Activated CD8-positive, alpha-beta T cell treated with anti-CD3 and anti-CD28 coated beads, Interleukin-2, amount 10 ng/mL, durations not matched to agents 7 days and 5 days (primary cell): ENCODE measurements around the gene OR5T3. TPM values are rescaled to one million over a fixed set of nuclear protein-coding genes. Genes with fewer than 3 reads are reported as not detected.
"Not testable (repeated sequence)": the region's sequence is repeated elsewhere in the genome, so short reads cannot be mapped to it uniquely, and the experiment has no call there.

ENCODE experiments used
- ATAC-seq: fragments of 150-1000 bp; cut with Tn5 transposase; one replicate; pipeline ENCODE4 v1.10.0; 2021; ENCODE audit warnings: moderate library complexity
- CTCF ChIA-PET: fragments of 350-600 bp; sonication (Branson Sonifier 250); formaldehyde crosslinking; loops from one replicate; lab custom pipeline; 2021; ENCODE audit warnings: antibody characterized with exemption; lab: Charles Lee
- POLR2A ChIA-PET: fragments of 350-600 bp; sonication (Branson Sonifier 250); formaldehyde crosslinking; loops from one replicate; lab custom pipeline; 2021; ENCODE audit warnings: antibody characterized with exemption; lab: Charles Lee
- DNase-seq: peaks from one replicate; pipeline ENCODE4 v3.0.0-alpha.2; 2020
- H3K27ac Mint-ChIP-seq: one replicate; pipeline ENCODE4 v1.8.0; 2021; ENCODE audit warnings: mild to moderate bottlenecking, mixed read lengths
- H3K27me3 Mint-ChIP-seq: one replicate; pipeline ENCODE4 v1.8.0; 2021; ENCODE audit warnings: low read depth, mixed read lengths
- H3K36me3 Mint-ChIP-seq: one replicate; pipeline ENCODE4 v1.8.0; 2021; ENCODE audit warnings: low read depth, mixed read lengths
- H3K4me1 Mint-ChIP-seq: one replicate; pipeline ENCODE4 v1.8.0; 2021; ENCODE audit warnings: low read depth, mixed read lengths
- H3K4me3 Mint-ChIP-seq: one replicate; pipeline ENCODE4 v1.8.0; 2021; ENCODE audit warnings: mild to moderate bottlenecking, mixed read lengths
- H3K9me3 Mint-ChIP-seq: one replicate; pipeline ENCODE4 v1.8.0; 2022; ENCODE audit warnings: mixed read lengths; ENCODE audit not compliant: insufficient read depth
- total RNA-seq, 2 experiments: library from RNA; stranded (reverse); gene quantifications; one replicate each; pipeline ENCODE4 v1.2.3, GENCODE V29; 2021

OR5T3 gene
- not detected for total RNA-seq

GRCh38 chr11:56251954-56252353, at the start of gene OR5T3:
Gene OR5T3 (plus strand): TSS chr11:56252254. CDS start chr11:56252254, 0 bp downstream.
- ChIA-PET POLR2A (no interaction called here), CTCF (no interaction called here)
- DNase-seq: no peak

GRCh38 chr11:56207790-56208189, 44.3 kb upstream of the OR5T3 start:
- DNase-seq (no peak), ATAC-seq (no peak)
- POLR2A ChIA-PET: no interaction called here
- H3K4me1 Mint-ChIP-seq: no peaks in the 10 kb centered on the region
- CTCF ChIA-PET: no interaction called here
- H3K4me3 Mint-ChIP-seq: no peak overlapping the region
- no peaks in the 10 kb centered on the region for H3K36me3 Mint-ChIP-seq
- H3K27ac Mint-ChIP-seq: no peak overlapping the region
- peaks cover 13% of the 10 kb centered on the region for H3K9me3 Mint-ChIP-seq
- H3K27me3 Mint-ChIP-seq: no peaks in the 10 kb centered on the region

More at GRCh38 chr11:56251954-56252353, at the start of gene OR5T3:
- no peaks in the 10 kb centered on the region for H3K36me3 Mint-ChIP-seq
- ATAC-seq: no peak
- no peak within 1 kb of the TSS for H3K27ac Mint-ChIP-seq
- no peak within 1 kb of the TSS for H3K4me3 Mint-ChIP-seq
- no peaks in the 10 kb centered on the region for H3K4me1 Mint-ChIP-seq
- peaks cover 23% of the 10 kb centered on the region for H3K9me3 Mint-ChIP-seq
- H3K27me3 Mint-ChIP-seq: no peaks in the 10 kb centered on the region

GRCh38 chr11:56214537-56214936, 37.5 kb upstream of the OR5T3 start:
- DNase-seq: no peak
- Mint-ChIP-seq H3K27ac (no peak overlapping the region), H3K27me3 (no peaks in the 10 kb centered on the region), H3K36me3 (no peaks in the 10 kb centered on the region), H3K4me3 (no peak overlapping the region), H3K9me3 (peaks cover 26% of the 10 kb centered on the region), H3K4me1 (no peaks in the 10 kb centered on the region)
- CTCF ChIA-PET: no interaction called here
- no peak for ATAC-seq
- POLR2A ChIA-PET: no interaction called here

- H3K27ac Mint-ChIP-seq, H3K36me3 Mint-ChIP-seq, POLR2A ChIA-PET, H3K4me3 Mint-ChIP-seq, ATAC-seq, H3K4me1 Mint-ChIP-seq, CTCF ChIA-PET, DNase-seq, H3K27me3 Mint-ChIP-seq: not testable (repeated sequence)
- H3K9me3 Mint-ChIP-seq: peaks cover 25% of the 10 kb centered on the region
These were observed 32.3 kb upstream of the OR5T3 start for GRCh38 chr11:56219735-56220134.

GRCh38 chr11:56234155-56234554, 17.9 kb upstream of the OR5T3 start, which contains the start of gene OR5T2:
Gene OR5T2 (minus strand): TSS chr11:56234255. CDS start chr11:56233062, 1,193 bp downstream.
- ChIA-PET CTCF (no interaction called here), POLR2A (no interaction called here)
- H3K27ac Mint-ChIP-seq: no peak within 1 kb of the TSS
- H3K27me3 Mint-ChIP-seq: no peaks in the 10 kb centered on the region
- DNase-seq (no peak), ATAC-seq (no peak)
- H3K4me3 Mint-ChIP-seq: no peak within 1 kb of the TSS
- no peaks in the 10 kb centered on the region for H3K36me3 Mint-ChIP-seq
- peaks cover 26% of the 10 kb centered on the region for H3K9me3 Mint-ChIP-seq
- no peaks in the 10 kb centered on the region for H3K4me1 Mint-ChIP-seq

GRCh38 chr11:56271092-56271491, 19.0 kb downstream of the OR5T3 start:
- H3K36me3 Mint-ChIP-seq: no peaks in the 10 kb centered on the region
- DNase-seq (no peak), ATAC-seq (no peak)
- H3K27me3 Mint-ChIP-seq: no peaks in the 10 kb centered on the region
- ChIA-PET CTCF (no interaction called here), POLR2A (no interaction called here)
- no peak overlapping the region for H3K27ac Mint-ChIP-seq
- no peaks in the 10 kb centered on the region for H3K4me1 Mint-ChIP-seq
- no peak overlapping the region for H3K4me3 Mint-ChIP-seq
- H3K9me3 Mint-ChIP-seq: peaks cover 16% of the 10 kb centered on the region

GRCh38 chr11:56273854-56274253, 21.8 kb downstream of the OR5T3 start, which contains the start of gene OR5T1:
Gene OR5T1 (plus strand): TSS chr11:56274154. CDS start chr11:56275639, 1,485 bp downstream.
- H3K4me3 Mint-ChIP-seq: no peak within 1 kb of the TSS
- no peak within 1 kb of the TSS for H3K27ac Mint-ChIP-seq
- CTCF ChIA-PET: no interaction called here
- no peak for DNase-seq
- ATAC-seq: no peak
- no peaks in the 10 kb centered on the region for H3K36me3 Mint-ChIP-seq
- H3K4me1 Mint-ChIP-seq: no peaks in the 10 kb centered on the region
- no peaks in the 10 kb centered on the region for H3K27me3 Mint-ChIP-seq
- H3K9me3 Mint-ChIP-seq: peaks cover 23% of the 10 kb centered on the region
- POLR2A ChIA-PET: no interaction called here

- no peak within 1 kb of the TSS for H3K4me3 Mint-ChIP-seq
- DNase-seq (no peak), ATAC-seq (no peak)
- H3K36me3 Mint-ChIP-seq: no peaks in the 10 kb centered on the region
- no peak within 1 kb of the TSS for H3K27ac Mint-ChIP-seq
- POLR2A ChIA-PET: no interaction called here
- CTCF ChIA-PET: no interaction called here
- no peaks in the 10 kb centered on the region for H3K4me1 Mint-ChIP-seq
- H3K9me3 Mint-ChIP-seq: peaks cover 15% of the 10 kb centered on the region
- H3K27me3 Mint-ChIP-seq: no peaks in the 10 kb centered on the region
These were observed 40.1 kb downstream of the OR5T3 start, which contains the start of gene OR8H1 for GRCh38 chr11:56292154-56292553. Gene OR8H1 (minus strand): TSS chr11:56292254. CDS start chr11:56291062, 1,192 bp downstream.

GRCh38 chr11:56296898-56297297, 44.8 kb downstream of the OR5T3 start:
- ATAC-seq (no peak), DNase-seq (no peak)
- CTCF ChIA-PET: no interaction called here
- Mint-ChIP-seq H3K4me1 (no peaks in the 10 kb centered on the region), H3K27me3 (no peaks in the 10 kb centered on the region), H3K27ac (no peak overlapping the region), H3K36me3 (no peaks in the 10 kb centered on the region), H3K4me3 (no peak overlapping the region), H3K9me3 (peaks cover 18% of the 10 kb centered on the region)
- POLR2A ChIA-PET: no interaction called here

Other genes with a start within 250 kb of the OR5T3 start
- not detected for gene OR5AS1, start 224.6 kb upstream of the OR5T3 start, total RNA-seq
- gene OR8I2, start 158.9 kb upstream of the OR5T3 start, total RNA-seq: not detected
- not detected for gene OR8H2, start 148.6 kb upstream of the OR5T3 start, total RNA-seq
- gene OR8H3, start 129.9 kb upstream of the OR5T3 start, total RNA-seq: not detected
- not detected for gene OR8J3, start 112.1 kb upstream of the OR5T3 start, total RNA-seq
- not detected for gene OR8K5, start 91.9 kb upstream of the OR5T3 start, total RNA-seq
- gene OR5J2, start 75.6 kb upstream of the OR5T3 start, total RNA-seq: not detected
- gene OR5T2, start 18.0 kb upstream of the OR5T3 start, total RNA-seq: not detected
- not detected for gene OR5T1, start 21.9 kb downstream of the OR5T3 start, total RNA-seq
- not detected for gene OR8H1, start 40.0 kb downstream of the OR5T3 start, total RNA-seq
- not detected for gene OR8K3, start 62.9 kb downstream of the OR5T3 start, total RNA-seq
- gene OR8K1, start 93.8 kb downstream of the OR5T3 start, total RNA-seq: not detected
- not detected for gene OR8J1, start 102.0 kb downstream of the OR5T3 start, total RNA-seq
- gene OR8U1, start 123.4 kb downstream of the OR5T3 start, total RNA-seq: not detected
- not detected for gene OR5AL1, start 160.4 kb downstream of the OR5T3 start, total RNA-seq
- gene OR5M3, start 221.1 kb downstream of the OR5T3 start, total RNA-seq: not detected
- not detected for gene OR5M8, start 239.1 kb downstream of the OR5T3 start, total RNA-seq